Uterus (tissue), 4 donors: ENCODE results near the gene SIMC1. TPM values are rescaled to one million over a fixed set of nuclear protein-coding genes. Genes with fewer than 3 reads are reported as not detected.
A peak's percentile ranks its signal among the peaks of the same experiment; 100 is the strongest.

Source experiments
- DNase-seq, 2 donors: peaks; one replicate each; pipeline ENCODE4 v3.0.0-alpha.2; 2019 to 2020
- H3K27ac ChIP-seq, 2 donors: fragments of 200-600 bp; sonication (generic); 1 replicate in 1 of 2; 2 replicates in 1 of 2; pipeline ENCODE4 v1.5.1; 2016 to 2018
- H3K27me3 ChIP-seq, 2 donors: fragments of 200-600 bp; sonication (generic); one replicate each; pipeline ENCODE4 v1.5.1; 2018 to 2019; ENCODE audit warnings: control low read depth in 1 of 2
- H3K36me3 ChIP-seq, 2 donors: fragments of 200-600 bp; sonication (generic); one replicate each; pipeline ENCODE4 v1.5.1; 2019; ENCODE audit warnings: control low read depth in 1 of 2
- H3K4me1 ChIP-seq, 2 donors: fragments of 200-600 bp; sonication (generic); one replicate each; pipeline ENCODE4 v1.5.1; 2018 to 2019; ENCODE audit warnings: control low read depth in 1 of 2
- H3K4me3 ChIP-seq, 2 donors: fragments of 200-600 bp; sonication (generic); 1 replicate in 1 of 2; 2 replicates in 1 of 2; pipeline ENCODE4 v1.5.1; 2018 to 2019; ENCODE audit warnings: mild to moderate bottlenecking in 1 of 2
- H3K9me3 ChIP-seq, 2 donors: fragments of 200-600 bp; sonication (generic); one replicate each; pipeline ENCODE4 v1.5.1; 2019; ENCODE audit warnings: control low read depth in 1 of 2
- POLR2A ChIP-seq, 2 donors: fragments of 450-650 bp; IDR thresholded peaks; one replicate each; pipeline ENCODE4 v1.6.1; 2016; ENCODE audit warnings: antibody characterized with exemption in 2 of 2, mild to moderate bottlenecking in 1 of 2, moderate library complexity in 1 of 2
- intact Hi-C: fragments of 100-400 bp; cut with DNase I; formaldehyde crosslinking; loops from one replicate; pipeline ENCODE4 v1.15.1; 2023; ENCODE audit warnings: low total_unique reads
- microRNA counts, 2 donors: library from miRNA; unstranded; fragments of <30 nt; microRNA quantifications; one replicate each; lab custom pipeline; 2016 to 2017
- microRNA-seq: library from miRNA; unstranded; fragments of <30 nt; microRNA quantifications from one replicate; pipeline ENCODE4, GENCODE V29; 2016; ENCODE audit warnings: borderline microRNAs expressed, borderline replicate concordance
- small RNA-seq: library from RNA; depleted of rRNA; stranded (forward); fragments of <200 nt; gene quantifications from one replicate; pipeline ENCODE3, GENCODE V24; 2016
- total RNA-seq, 4 donors: library from RNA; depleted of rRNA in 3 of 4; stranded (reverse); fragments of >200 nt in 3 of 4; gene quantifications; one replicate each; pipeline versions ENCODE4 v1.1.0 to v1.2.4, GENCODE V29; 2014 to 2023
- TF ChIP-seq, protein P1 (sequence below), 4 experiments: fragments of 200-600 bp in 2 of 4; fragments of 450-650 bp in 2 of 4; sonication (generic) in 2 of 4; IDR thresholded peaks; one replicate each; pipeline ENCODE4 v1.5.1; 2016 to 2019; ENCODE audit warnings: antibody characterized with exemption in 4 of 4, mild to moderate bottlenecking in 2 of 4, moderate library complexity in 1 of 4
- donor health status: DM: yes; HTN: yes; CAD: no.

SIMC1 gene
- total RNA-seq, 4 donors from 2014 or later = 1.5 to 43.0 (median 14.9) TPM

- DNase-seq = no peak
- Histone ChIP-seq H3K36me3 (no peaks in the 10 kb centered on the region), H3K4me1 (peaks cover 0 to 5% of the 10 kb centered on the region in 2 donors), H3K4me3 (no peak overlapping the region), H3K27me3 (no peaks in the 10 kb centered on the region), H3K27ac (no peak overlapping the region), H3K9me3 (no peaks in the 10 kb centered on the region)
- intact Hi-C loops = no loop called here
- TF ChIP-seq POLR2A (IDR thresholded peaks at IDR 0.05) = no peak
- TF ChIP-seq, protein P1, sequence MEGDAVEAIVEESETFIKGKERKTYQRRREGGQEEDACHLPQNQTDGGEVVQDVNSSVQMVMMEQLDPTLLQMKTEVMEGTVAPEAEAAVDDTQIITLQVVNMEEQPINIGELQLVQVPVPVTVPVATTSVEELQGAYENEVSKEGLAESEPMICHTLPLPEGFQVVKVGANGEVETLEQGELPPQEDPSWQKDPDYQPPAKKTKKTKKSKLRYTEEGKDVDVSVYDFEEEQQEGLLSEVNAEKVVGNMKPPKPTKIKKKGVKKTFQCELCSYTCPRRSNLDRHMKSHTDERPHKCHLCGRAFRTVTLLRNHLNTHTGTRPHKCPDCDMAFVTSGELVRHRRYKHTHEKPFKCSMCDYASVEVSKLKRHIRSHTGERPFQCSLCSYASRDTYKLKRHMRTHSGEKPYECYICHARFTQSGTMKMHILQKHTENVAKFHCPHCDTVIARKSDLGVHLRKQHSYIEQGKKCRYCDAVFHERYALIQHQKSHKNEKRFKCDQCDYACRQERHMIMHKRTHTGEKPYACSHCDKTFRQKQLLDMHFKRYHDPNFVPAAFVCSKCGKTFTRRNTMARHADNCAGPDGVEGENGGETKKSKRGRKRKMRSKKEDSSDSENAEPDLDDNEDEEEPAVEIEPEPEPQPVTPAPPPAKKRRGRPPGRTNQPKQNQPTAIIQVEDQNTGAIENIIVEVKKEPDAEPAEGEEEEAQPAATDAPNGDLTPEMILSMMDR (IDR thresholded peaks at IDR 0.05) = no peak
These were observed 153.3 kb downstream of the SIMC1 start for GRCh38 chr5:176391479-176391878.

DNA sequence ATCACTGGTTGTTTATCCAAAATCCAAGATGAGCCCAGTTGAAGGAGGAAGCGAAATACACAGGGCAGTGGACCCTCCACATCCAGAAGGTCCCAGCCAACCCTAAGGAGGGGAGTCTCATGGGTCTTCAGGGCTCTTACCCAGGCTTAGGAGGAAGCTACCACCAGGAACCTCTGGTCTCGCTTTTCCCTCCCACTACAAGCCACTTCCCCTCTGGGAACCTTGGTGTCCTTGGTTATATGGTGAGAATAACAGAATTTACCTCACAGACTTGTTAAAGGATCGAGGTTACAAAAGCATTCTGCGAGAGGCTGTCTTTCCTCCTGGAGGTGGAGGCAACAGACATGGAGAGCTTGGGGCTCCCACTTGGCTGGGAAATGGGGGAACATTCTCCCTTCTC lies 153.8 kb downstream of the SIMC1 start:
- intact Hi-C loops = no loop called here
- TF ChIP-seq, protein P1 (IDR thresholded peaks at IDR 0.05) = no peak
- no peak for TF ChIP-seq POLR2A (IDR thresholded peaks at IDR 0.05)
- DNase-seq = no peak
- Histone ChIP-seq H3K27me3 (no peaks in the 10 kb centered on the region), H3K9me3 (no peaks in the 10 kb centered on the region), H3K4me1 (peaks cover 0 to 5% of the 10 kb centered on the region in 2 donors), H3K36me3 (no peaks in the 10 kb centered on the region), H3K27ac (no peak overlapping the region), H3K4me3 (no peak overlapping the region)

GRCh38 chr5:176392526-176392925 lies 154.3 kb downstream of the SIMC1 start:
- intact Hi-C loops = no loop called here
- no peaks in the 10 kb centered on the region for H3K36me3 ChIP-seq
- no peak overlapping the region for H3K4me3 ChIP-seq
- peaks cover 0 to 2% of the 10 kb centered on the region in 2 donors for H3K4me1 ChIP-seq
- no peaks in the 10 kb centered on the region for H3K27me3 ChIP-seq
- TF ChIP-seq, protein P1 (IDR thresholded peaks at IDR 0.05) = no peak
- TF ChIP-seq POLR2A (IDR thresholded peaks at IDR 0.05) = no peak
- H3K9me3 ChIP-seq = no peaks in the 10 kb centered on the region
- no peak overlapping the region for H3K27ac ChIP-seq
- no peak for DNase-seq

DNA sequence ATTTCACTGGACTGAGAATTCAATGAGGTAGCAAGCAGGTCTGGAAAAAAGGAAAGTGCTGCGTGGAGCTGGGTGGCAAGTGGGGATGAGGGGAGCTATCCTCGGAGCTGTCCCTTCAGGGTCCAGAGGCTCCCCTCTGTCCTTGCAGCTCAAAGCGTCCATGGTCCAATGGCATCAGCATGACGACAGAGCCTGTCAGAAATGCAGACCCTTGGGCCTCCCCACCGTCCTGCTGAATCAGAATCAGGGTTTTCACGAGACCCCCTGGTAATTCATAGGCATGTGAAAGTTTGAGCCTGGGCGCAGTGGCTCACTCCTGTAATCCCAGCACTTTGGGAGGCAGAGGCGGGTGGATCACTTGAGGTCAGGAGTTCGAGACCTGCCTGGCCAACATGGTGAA lies 155.9 kb downstream of the SIMC1 start:
- DNase-seq = no peak
- Histone ChIP-seq H3K4me3 (no peak overlapping the region), H3K9me3 (no peaks in the 10 kb centered on the region), H3K27ac (no peak overlapping the region), H3K27me3 (no peaks in the 10 kb centered on the region), H3K4me1 (no peaks in the 10 kb centered on the region), H3K36me3 (no peaks in the 10 kb centered on the region)
- intact Hi-C loops = no loop called here
- TF ChIP-seq, protein P1 (IDR thresholded peaks at IDR 0.05) = no peak
- no peak for TF ChIP-seq POLR2A (IDR thresholded peaks at IDR 0.05)

DNA sequence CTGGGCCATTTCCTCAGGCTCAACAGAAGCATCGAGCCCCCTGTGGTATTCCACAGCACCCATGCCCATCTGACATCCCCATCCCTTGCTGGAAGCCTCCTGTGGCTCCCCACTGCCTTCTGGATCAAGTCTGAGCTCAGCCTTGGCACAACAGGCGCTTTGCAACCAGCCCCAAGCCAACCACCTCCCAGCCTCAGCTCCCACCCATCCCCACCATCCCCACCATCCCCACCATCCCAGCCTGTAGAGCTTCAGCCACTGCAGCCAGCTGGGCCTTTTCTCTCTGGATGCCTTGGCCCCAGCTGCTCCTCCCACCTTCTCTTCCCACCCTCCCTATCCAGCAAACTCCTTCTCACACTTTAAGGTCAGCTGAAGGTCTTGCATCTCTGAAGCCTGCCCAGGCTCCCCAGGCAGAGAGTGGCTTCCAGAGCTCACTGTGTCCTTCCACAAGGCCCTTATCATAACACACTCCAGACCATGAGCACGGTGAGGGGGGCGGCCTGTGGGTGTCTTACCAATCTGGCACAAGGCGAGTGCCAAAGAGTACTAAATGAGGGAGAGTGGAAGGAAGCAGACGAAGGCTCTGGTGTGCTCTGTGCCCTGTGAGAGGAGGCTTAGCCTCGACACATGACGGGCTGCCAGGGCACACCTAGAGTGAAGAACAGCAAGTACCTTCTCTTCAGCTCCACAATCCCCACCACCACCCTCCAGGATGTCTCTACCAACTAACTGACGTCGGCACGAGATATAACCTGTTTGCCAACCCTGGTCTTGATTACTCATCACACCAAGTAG lies 156.9 kb downstream of the SIMC1 start:
- intact Hi-C loops = no loop called here
- DNase-seq = no peak
- Histone ChIP-seq H3K9me3 (no peaks in the 10 kb centered on the region), H3K36me3 (no peaks in the 10 kb centered on the region), H3K4me1 (no peaks in the 10 kb centered on the region), H3K4me3 (no peak overlapping the region), H3K27me3 (no peaks in the 10 kb centered on the region), H3K27ac (no peak overlapping the region)
- no peak for TF ChIP-seq POLR2A (IDR thresholded peaks at IDR 0.05)
- TF ChIP-seq, protein P1 (IDR thresholded peaks at IDR 0.05) = no peak

MicroRNAs within 50 kb of the gene (microRNA counts, 767-probe panel; counts per million panel counts)
- 0 counts per million in 2 donors for microRNA hsa-miR-1271-5p (lab: Ali Mortazavi, UCI)

Small RNA genes lying within 50 kb of the gene (microRNA-seq; reads per million reads assigned to microRNA genes)
- 7.4 reads per million, percentile 13 among the genes with 10 or more reads in this experiment for gene MIR1271

Small RNA genes lying within 50 kb of the gene (small RNA-seq; reads per million reads assigned to genes)
- gene MIR1271 = not detected

Other genes with a start within 250 kb of the SIMC1 start
- 100 to 1,000 TPM in 1 of 4 donors, 10 to 100 TPM in 3; 57.0 to 112 (median 67.5) TPM for gene KIAA1191, start 123.3 kb downstream of the SIMC1 start, total RNA-seq
- gene ARL10, start 127.1 kb downstream of the SIMC1 start, total RNA-seq = 10 to 100 TPM in 2 of 4 donors, 1 to 10 TPM in 2; 4.1 to 21.2 (median 9.6) TPM
- 10 to 100 TPM in 1 of 4 donors, 1 to 10 TPM in 2, under 1 TPM in 1; 0.51 to 17.8 (median 7.9) TPM for gene NOP16, start 150.2 kb downstream of the SIMC1 start, total RNA-seq
- 10 to 100 TPM in 3 of 4 donors, 1 to 10 TPM in 1; 4.6 to 74.5 (median 26.7) TPM for gene HIGD2A, start 150.3 kb downstream of the SIMC1 start, total RNA-seq
- 100 to 1,000 TPM in 1 of 4 donors, 10 to 100 TPM in 3; 34.7 to 162 (median 63.4) TPM for gene CLTB, start 178.1 kb downstream of the SIMC1 start, total RNA-seq
- 10 to 100 TPM; 12.3 to 47.8 (median 32.5) TPM for gene FAF2, start 210.0 kb downstream of the SIMC1 start, total RNA-seq